ENCODE measurements around the gene STK10.

Gene STK10

GRCh38 chr5:172093559-172093958, 94.5 kb downstream of the STK10 start:
- no peak for TF ChIP-seq JUND (IDR thresholded peaks at IDR 0.05; ENCODE audit: low read depth)
- no peak for DNase-seq (ENCODE audit: low read depth in 1 of 2, low spot score in 1 of 2)
- in situ Hi-C loops (cut with HindIII; ENCODE audit: low pct_unique_long_range_greater_than_20kb, low sequenced_read_pairs) = no loop called here

- in situ Hi-C loops (cut with HindIII; ENCODE audit: low pct_unique_long_range_greater_than_20kb, low sequenced_read_pairs) = no loop called here
- TF ChIP-seq JUND (IDR thresholded peaks at IDR 0.05; ENCODE audit: low read depth) = no peak
- no peak for DNase-seq (ENCODE audit: low read depth in 1 of 2, low spot score in 1 of 2)
Observed at GRCh38 chr5:172091956-172092732, 95.9 kb downstream of the STK10 start.

- no peak for DNase-seq (ENCODE audit: low read depth in 1 of 2, low spot score in 1 of 2)
- in situ Hi-C loops (cut with HindIII; ENCODE audit: low pct_unique_long_range_greater_than_20kb, low sequenced_read_pairs) = no loop called here
- no peak for TF ChIP-seq JUND (IDR thresholded peaks at IDR 0.05; ENCODE audit: low read depth)
Observed at GRCh38 chr5:172090976-172091547, 97.0 kb downstream of the STK10 start.

GRCh38 chr5:172089298-172090117, 98.5 kb downstream of the STK10 start:
- TF ChIP-seq JUND (IDR thresholded peaks at IDR 0.05; ENCODE audit: low read depth) = no peak
- no peak for DNase-seq (ENCODE audit: low read depth in 1 of 2, low spot score in 1 of 2)
- in situ Hi-C loops (cut with HindIII; ENCODE audit: low pct_unique_long_range_greater_than_20kb, low sequenced_read_pairs) = no loop called here

GRCh38 chr5:172088801-172089200, 99.2 kb downstream of the STK10 start:
- TF ChIP-seq JUND (IDR thresholded peaks at IDR 0.05; ENCODE audit: low read depth) = no peak
- in situ Hi-C loops (cut with HindIII; ENCODE audit: low pct_unique_long_range_greater_than_20kb, low sequenced_read_pairs) = no loop called here
- no peak for DNase-seq (ENCODE audit: low read depth in 1 of 2, low spot score in 1 of 2)

DNA sequence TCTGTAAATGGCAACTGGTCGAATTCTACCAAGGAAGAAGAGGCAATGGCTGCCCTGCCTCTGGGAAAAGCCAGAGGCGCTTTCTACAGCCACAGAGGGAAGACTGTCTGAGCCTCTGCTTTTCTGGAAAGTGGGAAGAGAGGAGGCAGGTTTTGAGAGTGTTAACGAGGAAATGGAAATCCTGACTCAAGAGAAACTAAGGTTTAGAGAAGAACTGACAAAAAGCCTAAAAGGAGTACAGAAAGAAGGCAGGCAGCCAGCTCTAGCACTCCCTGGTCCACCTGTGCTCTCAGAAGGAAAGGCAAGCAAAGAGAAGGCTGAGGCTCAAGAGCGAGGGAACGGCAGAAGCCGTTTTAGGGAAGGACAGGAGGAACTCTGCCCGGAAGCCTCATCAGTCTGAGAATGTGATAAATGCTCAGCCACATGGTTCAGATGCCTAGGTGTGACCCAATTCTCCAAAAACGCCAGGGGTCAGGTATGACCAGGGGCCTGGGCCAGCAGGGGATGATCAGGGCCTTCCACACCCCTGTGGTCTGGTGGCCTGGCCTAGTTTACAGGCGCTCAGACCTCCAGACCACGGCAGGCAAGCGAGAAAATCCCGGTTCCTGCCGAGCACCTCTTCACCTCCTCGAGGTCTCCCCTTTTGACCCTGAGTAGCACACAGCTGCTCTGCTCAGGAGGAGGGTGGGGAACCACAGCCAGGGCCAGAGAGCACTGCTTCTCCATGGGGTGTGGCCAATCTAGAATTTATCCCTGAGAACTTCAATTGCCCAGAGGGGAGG, 101.6 kb downstream of the STK10 start:
- DNase-seq (ENCODE audit: low read depth in 1 of 2, low spot score in 1 of 2) = no peak
- in situ Hi-C loops (cut with HindIII; ENCODE audit: low pct_unique_long_range_greater_than_20kb, low sequenced_read_pairs) = no loop called here
- TF ChIP-seq JUND (IDR thresholded peaks at IDR 0.05; ENCODE audit: low read depth) = no peak

GRCh38 chr5:172085738-172086137, 102.3 kb downstream of the STK10 start:
- TF ChIP-seq JUND (IDR thresholded peaks at IDR 0.05; ENCODE audit: low read depth) = no peak
- no peak for DNase-seq (ENCODE audit: low read depth in 1 of 2, low spot score in 1 of 2)
- in situ Hi-C loops (cut with HindIII; ENCODE audit: low pct_unique_long_range_greater_than_20kb, low sequenced_read_pairs) = no loop called here

GRCh38 chr5:172082180-172082579, 105.8 kb downstream of the STK10 start:
- no peak for TF ChIP-seq JUND (IDR thresholded peaks at IDR 0.05; ENCODE audit: low read depth)
- no peak for DNase-seq (ENCODE audit: low read depth in 1 of 2, low spot score in 1 of 2)
- in situ Hi-C loops (cut with HindIII; ENCODE audit: low pct_unique_long_range_greater_than_20kb, low sequenced_read_pairs) = no loop called here

DNA sequence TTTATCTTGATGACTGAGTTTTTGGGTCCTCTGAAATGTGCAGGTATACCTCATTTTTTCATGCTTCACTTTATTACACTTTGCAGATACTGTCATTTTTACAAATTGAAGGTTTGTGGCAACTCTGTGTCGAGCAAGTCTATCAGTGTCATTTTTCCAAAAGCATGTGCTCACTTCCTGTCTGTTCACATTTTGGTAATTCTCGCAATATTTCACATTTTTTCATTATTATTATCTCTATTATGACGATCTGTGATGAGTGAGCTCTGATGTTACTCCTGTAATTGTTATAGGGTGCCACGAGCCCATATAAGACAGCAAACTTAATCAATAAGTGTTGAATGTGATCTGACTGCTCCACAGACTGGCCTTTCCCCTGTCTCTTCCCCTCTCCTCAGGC, 108.1 kb downstream of the STK10 start:
- DNase-seq (ENCODE audit: low read depth in 1 of 2, low spot score in 1 of 2) = no peak
- no peak for TF ChIP-seq JUND (IDR thresholded peaks at IDR 0.05; ENCODE audit: low read depth)
- in situ Hi-C loops (cut with HindIII; ENCODE audit: low pct_unique_long_range_greater_than_20kb, low sequenced_read_pairs) = no loop called here

DNA sequence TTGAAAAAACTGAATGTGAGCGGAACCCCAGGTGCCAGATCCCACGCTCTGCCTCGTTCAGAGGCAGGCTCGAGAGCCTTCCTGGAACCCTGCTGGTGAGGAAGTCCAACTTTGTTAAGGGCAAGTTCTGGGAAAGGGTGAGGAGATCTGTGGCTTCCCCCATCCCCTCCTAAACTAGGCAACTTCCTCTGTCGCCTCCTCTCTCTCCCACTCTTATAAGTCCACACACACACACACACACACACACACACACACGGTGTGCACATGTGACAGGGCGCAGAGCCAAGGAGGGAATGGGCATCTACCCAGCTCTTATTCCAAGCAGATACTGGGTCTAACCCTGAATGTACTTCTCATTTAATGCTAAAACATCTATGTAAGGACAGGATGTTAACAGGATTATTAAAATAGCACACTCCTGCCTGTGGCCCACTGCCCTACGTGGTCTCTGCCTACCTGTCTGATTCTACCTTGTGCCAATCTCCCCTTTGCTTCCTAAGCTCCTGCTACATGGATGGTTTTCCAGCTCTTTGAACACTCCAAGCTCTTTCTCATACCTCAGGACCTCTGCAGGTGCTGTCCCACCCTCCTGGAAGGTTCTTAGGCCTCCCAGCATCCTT, 109.2 kb downstream of the STK10 start:
- no peak for DNase-seq (ENCODE audit: low read depth in 1 of 2, low spot score in 1 of 2)
- in situ Hi-C loops (cut with HindIII; ENCODE audit: low pct_unique_long_range_greater_than_20kb, low sequenced_read_pairs) = no loop called here
- no peak for TF ChIP-seq JUND (IDR thresholded peaks at IDR 0.05; ENCODE audit: low read depth)

DNA sequence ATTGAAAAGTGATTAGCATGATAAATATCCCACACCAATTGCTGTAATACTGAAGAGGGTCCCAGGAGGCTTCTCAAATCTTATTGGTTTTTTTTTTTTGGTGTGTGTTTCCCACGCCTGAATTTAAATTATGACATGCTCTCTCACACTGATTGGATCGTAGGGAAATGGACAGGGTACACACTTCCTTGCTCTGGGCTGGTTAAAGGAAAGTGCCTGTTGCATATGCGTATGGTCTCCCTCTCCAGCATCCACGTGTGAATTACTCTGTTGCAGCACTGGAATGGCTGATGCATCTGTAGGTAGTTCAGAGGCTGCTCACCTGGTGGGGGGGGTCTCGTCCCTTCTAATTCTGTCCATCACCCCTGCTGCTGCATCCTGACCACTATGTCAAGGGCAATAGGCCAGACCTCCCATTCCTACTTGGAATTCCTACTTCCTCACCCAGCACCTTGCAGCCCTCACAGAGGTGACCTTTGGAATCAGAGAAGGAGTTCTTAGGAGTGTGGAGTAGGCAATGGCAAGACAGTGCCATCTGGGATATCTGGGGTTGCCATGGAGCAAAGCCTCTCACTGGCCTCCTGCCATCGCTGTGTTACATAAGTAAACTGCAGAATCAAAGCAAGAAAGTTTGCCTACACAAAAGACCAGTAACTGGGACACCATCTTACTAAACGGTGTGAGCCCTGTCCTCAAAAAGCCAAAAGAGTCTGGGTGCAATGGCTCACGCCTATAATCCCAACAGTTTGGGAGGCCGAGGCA, 110.2 kb downstream of the STK10 start:
- TF ChIP-seq JUND (IDR thresholded peaks at IDR 0.05; ENCODE audit: low read depth) = no peak
- no peak for DNase-seq (ENCODE audit: low read depth in 1 of 2, low spot score in 1 of 2)
- in situ Hi-C loops (cut with HindIII; ENCODE audit: low pct_unique_long_range_greater_than_20kb, low sequenced_read_pairs) = no loop called here
